Measurements from ENCODE around the gene CEP104. TPM values are rescaled to one million over a fixed set of nuclear protein-coding genes. Genes with fewer than 3 reads are reported as not detected.

Gene CEP104
- polyA plus RNA-seq, 2 of the 4 experiments (the other 2 are of a cell fraction): 14.5 to 28.8 TPM

DNA sequence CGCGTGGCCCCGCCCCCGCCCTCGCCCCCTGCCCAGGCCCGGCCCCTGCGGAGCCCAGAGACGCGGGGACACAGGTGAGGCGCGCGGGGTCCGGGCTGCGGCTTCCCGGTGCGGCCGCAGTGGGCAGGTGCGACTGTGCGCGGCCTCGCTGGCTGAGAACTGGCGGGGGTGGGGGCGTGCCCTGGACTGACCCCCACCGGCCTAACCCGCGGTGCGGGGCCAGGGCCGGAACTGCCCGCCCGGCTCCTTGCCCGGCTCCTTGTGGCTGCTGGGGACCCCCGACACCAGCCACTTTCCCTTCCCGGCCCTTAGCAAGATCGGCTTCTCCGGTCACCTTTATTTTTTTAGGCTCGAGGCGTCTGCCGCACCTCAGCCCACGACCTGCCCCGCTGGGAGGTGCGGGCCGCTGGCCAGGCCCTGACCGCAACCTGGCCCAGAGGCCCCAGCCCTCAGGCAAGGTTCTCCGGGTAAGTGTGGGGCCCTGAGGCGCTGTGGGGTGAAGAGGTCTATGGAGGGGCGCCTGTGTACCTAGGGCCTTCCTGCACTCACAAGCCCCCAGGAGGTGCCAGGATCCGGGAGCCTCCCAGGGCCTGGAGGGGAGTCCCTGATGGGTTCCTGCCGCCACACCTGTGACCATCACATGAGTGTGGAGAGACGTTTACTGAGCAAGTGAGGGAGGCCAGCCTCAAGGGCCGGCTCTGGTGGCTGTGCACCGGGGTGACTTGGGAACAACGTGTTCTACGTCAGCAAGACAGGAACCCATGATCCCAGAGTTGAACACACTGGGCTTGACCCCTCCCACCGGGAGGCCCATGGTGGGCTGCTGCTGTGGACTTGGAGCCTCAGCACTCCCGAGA is 84.1 kb downstream of the CEP104 start, which contains the start of gene SMIM1:
Gene SMIM1 (plus strand): TSS at position 35 of the 857 bp plus-strand sequence. CDS start 2,625 bp downstream, outside the sequence.
- DNase-seq (ENCODE audit: low read depth in 1 of 2, low spot score in 1 of 2): no peak
- H3K27ac ChIP-seq: peak within 1 kb of the TSS; percentile 77 to 96
- H3K4me1 ChIP-seq: peaks cover 17% of the 10 kb centered on the region
- CTCF ChIA-PET: interaction anchor here (1.0 to 1.2 kb wide), 2 partner anchors 11 to 19 kb away, joined by 3 to 4 read pairs; no protein-coding TSS in a partner anchor
- FAIRE-seq: no peak
- peak within 1 kb of the TSS; percentile 91 for H3K4me2 ChIP-seq
- ATAC-seq: peak; percentile 11 to 34; a peak in 2 of 6 replicates
- TF ChIP-seq BHLHE40 (IDR thresholded peaks at IDR 0.05; ENCODE audit: low read depth, low read length) (no peak), SREBF2 (IDR thresholded peaks at IDR 0.05) (no peak), HES2 (IDR thresholded peaks at IDR 0.05) (no peak)
- H3K4me3 ChIP-seq: peak within 1 kb of the TSS; percentile 77
- POLR2A ChIA-PET: no interaction called here
- 71% methylated on average over 4 of the region's 55 CpGs for WGBS (ENCODE audit: missing lambda C conversion rate)
- no peaks in the 10 kb centered on the region for H3K9me3 ChIP-seq

GRCh38 chr1:3772027-3772714 is 84.8 kb downstream of the CEP104 start:
- H3K4me1 ChIP-seq: peaks cover 17% of the 10 kb centered on the region
- H3K4me2 ChIP-seq: peak overlapping the region; percentile 91
- ATAC-seq: peak; percentile 72 to 82
- H3K27ac ChIP-seq: peak overlapping the region; percentile 77 to 96
- ChIA-PET POLR2A (no interaction called here), CTCF (no interaction called here)
- peak; percentile 54; the same call in 1 of the 2 replicates for TF ChIP-seq PHF8 (IDR thresholded peaks at IDR 0.05; ENCODE audit: borderline replicate concordance, low read depth)
- 0 out of 2 replicates have a peak, but pooled peaks have one; percentile 31 for TF ChIP-seq RNF2 (IDR thresholded peaks at IDR 0.05; ENCODE audit: borderline replicate concordance, low read depth)
- no peak for TF ChIP-seq HEYL (CRISPR knock-in tag; IDR thresholded peaks at IDR 0.05)
- no peak for TF ChIP-seq KDM1A (IDR thresholded peaks at IDR 0.05; ENCODE audit: low read depth)
- TF ChIP-seq MAX (IDR thresholded peaks at IDR 0.05): peak; percentile 67; the same call in 1 of the 2 replicates
- no peak for FAIRE-seq
- WGBS (ENCODE audit: missing lambda C conversion rate): 18% methylated on average over 17 of the region's 61 CpGs
- peak overlapping the region; percentile 77 for H3K4me3 ChIP-seq
- peak; percentile 72 to 84 for DNase-seq (ENCODE audit: low read depth in 1 of 2, low spot score in 1 of 2)
- H3K9me3 ChIP-seq: no peaks in the 10 kb centered on the region

GRCh38 chr1:3771108-3772026 is 85.6 kb downstream of the CEP104 start:
- Histone ChIP-seq H3K4me1 (peaks cover 17% of the 10 kb centered on the region), H3K9me3 (no peaks in the 10 kb centered on the region), H3K4me3 (peak overlapping the region; percentile 77), H3K4me2 (peak overlapping the region; percentile 91), H3K27ac (peak overlapping the region; percentile 77 to 96; a peak in 5 of 6 replicates)
- FAIRE-seq (no peak), DNase-seq (ENCODE audit: low read depth in 1 of 2, low spot score in 1 of 2) (no peak), ATAC-seq (no peak)
- POLR2A ChIA-PET: interaction anchor here (0.5 kb wide), 1 partner anchor 242 kb away, joined by 8 read pairs; no protein-coding TSS in a partner anchor
- CTCF ChIA-PET: no interaction called here
- 85% methylated on average over 22 of the region's 32 CpGs for WGBS (ENCODE audit: missing lambda C conversion rate)
- TF ChIP-seq RCOR1 (IDR thresholded peaks at IDR 0.05; ENCODE audit: low read depth, low read length): no peak
- no peak for TF ChIP-seq MAX (IDR thresholded peaks at IDR 0.05)
- TF ChIP-seq HEYL (CRISPR knock-in tag; IDR thresholded peaks at IDR 0.05): no peak
- no peak for TF ChIP-seq CHD2 (IDR thresholded peaks at IDR 0.05; ENCODE audit: low read length, partially characterized antibody)
- TF ChIP-seq HOXA7 (CRISPR knock-in tag; IDR thresholded peaks at IDR 0.05): no peak
- TF ChIP-seq TP53 (CRISPR knock-in tag; IDR thresholded peaks at IDR 0.05): no peak
- TF ChIP-seq MAFK (IDR thresholded peaks at IDR 0.05; ENCODE audit: partially characterized antibody): no peak
- TF ChIP-seq, protein P1, sequence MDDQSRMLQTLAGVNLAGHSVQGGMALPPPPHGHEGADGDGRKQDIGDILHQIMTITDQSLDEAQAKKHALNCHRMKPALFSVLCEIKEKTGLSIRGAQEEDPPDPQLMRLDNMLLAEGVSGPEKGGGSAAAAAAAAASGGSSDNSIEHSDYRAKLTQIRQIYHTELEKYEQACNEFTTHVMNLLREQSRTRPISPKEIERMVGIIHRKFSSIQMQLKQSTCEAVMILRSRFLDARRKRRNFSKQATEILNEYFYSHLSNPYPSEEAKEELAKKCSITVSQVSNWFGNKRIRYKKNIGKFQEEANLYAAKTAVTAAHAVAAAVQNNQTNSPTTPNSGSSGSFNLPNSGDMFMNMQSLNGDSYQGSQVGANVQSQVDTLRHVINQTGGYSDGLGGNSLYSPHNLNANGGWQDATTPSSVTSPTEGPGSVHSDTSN (IDR thresholded peaks at IDR 0.05): no peak
- TF ChIP-seq RNF2 (IDR thresholded peaks at IDR 0.05; ENCODE audit: borderline replicate concordance, low read depth): no peak
- TF ChIP-seq FOSL2 (IDR thresholded peaks at IDR 0.05): no peak
- no peak for TF ChIP-seq FOSL2 (CRISPR knock-in tag; IDR thresholded peaks at IDR 0.05)
- TF ChIP-seq JUN (IDR thresholded peaks at IDR 0.05): no peak
- TF ChIP-seq HMGXB4 (CRISPR knock-in tag; IDR thresholded peaks at IDR 0.05; ENCODE audit: borderline replicate concordance): no peak
- no peak for TF ChIP-seq MAZ (IDR thresholded peaks at IDR 0.05; ENCODE audit: borderline replicate concordance, low read depth, low read length)
- no peak for TF ChIP-seq ZC3H11A (IDR thresholded peaks at IDR 0.05)
- TF ChIP-seq, protein P2, sequence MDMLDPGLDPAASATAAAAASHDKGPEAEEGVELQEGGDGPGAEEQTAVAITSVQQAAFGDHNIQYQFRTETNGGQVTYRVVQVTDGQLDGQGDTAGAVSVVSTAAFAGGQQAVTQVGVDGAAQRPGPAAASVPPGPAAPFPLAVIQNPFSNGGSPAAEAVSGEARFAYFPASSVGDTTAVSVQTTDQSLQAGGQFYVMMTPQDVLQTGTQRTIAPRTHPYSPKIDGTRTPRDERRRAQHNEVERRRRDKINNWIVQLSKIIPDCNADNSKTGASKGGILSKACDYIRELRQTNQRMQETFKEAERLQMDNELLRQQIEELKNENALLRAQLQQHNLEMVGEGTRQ (IDR thresholded peaks at IDR 0.05): no peak
